NCI-H2081 treated with DMSO at 0.1 percent for 48 hours (cell line): ENCODE results near the gene PRPS2.

Experiments used
- DNase-seq: peaks from one replicate; lab custom pipeline; 2025; lab: John Stamatoyannopoulos, UW

PRPS2 gene

GRCh38 chrX:12814420-12814819 lies 23.2 kb downstream of the PRPS2 start:
- peak; percentile 2 for DNase-seq

DNA sequence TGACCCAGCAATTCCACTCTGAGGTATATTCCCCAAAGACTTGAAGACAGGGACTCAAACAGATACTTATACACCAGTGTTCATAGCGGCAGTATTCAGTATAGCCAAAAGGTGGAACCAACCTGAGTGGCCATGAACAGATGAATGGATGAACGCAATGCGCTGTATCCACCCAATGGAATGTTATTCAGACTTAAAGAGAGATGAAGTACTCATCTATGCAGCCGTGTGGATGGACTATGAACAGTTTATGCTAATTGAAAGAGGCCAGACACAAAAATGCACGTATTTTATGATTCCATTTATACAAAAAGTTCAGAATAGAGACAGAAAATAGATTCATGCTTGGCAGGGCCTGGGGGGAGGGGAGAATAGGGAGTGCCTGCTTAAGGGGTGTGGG lies 26.3 kb downstream of the PRPS2 start:
- DNase-seq, result no peak

DNA sequence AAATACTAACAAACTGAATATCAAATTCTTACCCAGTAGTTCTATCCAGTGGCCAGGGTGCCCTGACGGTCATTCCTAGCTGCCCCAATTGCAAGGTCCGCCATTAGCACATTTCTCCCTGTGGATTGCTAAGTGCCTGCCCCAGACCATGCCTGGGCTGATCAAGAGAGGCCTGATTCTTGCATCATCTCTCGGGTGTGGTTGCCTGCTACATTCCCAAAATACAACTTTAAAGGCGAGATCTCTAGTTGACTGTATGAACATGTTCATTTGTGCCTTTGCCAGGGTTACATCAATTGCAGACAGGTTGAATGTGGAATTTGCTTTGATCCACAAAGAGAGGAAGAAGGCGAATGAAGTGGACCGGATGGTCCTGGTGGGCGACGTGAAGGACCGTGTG lies 28.0 kb downstream of the PRPS2 start:
- no peak for DNase-seq

DNA sequence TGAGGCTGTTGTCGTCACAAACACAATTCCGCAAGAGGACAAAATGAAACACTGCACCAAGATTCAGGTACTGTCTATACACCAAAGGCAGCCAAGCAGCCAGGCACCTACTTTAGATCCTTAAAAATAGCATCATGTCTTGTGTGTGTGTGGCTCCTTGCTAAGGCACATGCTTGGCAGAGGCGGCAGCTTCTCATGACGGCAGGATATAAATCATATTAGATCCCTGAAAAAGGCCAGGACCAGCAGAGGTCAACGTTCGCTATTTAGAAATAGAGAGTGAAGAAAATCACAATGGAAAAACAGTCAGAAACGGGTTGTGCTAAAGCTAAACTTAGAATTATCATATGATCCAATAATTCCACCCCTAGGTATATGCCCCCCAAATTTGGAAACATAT lies 29.5 kb downstream of the PRPS2 start:
- no peak for DNase-seq

GRCh38 chrX:12824944-12825343 lies 33.7 kb downstream of the PRPS2 start:
- DNase-seq, result no peak

DNA sequence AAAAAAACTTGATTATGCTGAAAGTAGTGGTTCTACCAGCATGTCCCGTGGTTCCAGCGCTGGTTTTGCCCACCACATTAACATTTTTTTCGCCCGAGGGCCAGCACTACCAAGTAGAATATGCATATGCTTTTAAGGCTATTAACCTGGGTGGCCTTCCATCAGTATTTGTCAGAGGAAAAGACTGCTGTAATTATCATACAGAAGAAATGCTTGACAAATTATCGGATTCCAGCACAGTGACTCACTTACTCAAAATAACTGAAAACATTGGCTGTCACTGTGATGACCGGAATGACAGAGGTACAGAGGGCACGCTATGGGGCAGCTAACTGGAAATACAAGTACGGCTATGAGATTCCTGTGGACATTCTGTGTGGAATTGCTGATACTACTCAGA lies 34.6 kb downstream of the PRPS2 start:
- no peak for DNase-seq

DNA sequence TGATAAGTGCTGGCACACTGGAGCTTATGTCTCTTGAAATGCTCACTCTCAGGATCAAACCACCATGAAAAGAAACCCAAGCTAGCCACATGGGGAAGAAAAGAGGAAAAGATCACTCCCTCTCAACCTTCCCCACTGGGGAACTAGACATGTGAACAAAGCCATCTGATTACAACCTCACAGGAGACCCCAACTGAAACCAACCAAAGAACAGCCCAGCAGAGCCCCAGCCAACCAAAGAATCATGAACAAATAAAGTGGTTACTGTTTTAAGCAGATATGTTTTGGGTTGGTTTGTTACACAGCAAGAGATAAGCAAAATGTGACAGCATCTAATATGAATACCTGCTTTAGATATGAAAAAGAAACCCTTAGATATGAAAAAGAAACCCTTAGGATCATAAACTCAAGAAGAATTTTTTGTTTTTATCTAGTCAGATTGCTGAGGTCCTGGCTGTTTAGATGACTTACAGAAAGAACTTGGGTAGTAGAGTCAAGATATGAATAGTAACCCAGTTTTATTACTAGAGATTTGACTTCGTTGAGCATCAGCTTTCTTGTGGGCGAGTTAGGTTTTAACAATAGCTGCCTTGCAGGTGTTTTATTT lies 52.0 kb downstream of the PRPS2 start:
- no peak for DNase-seq

GRCh38 chrX:12843668-12844279 lies 52.6 kb downstream of the PRPS2 start:
- DNase-seq, result no peak

GRCh38 chrX:12844319-12844718 lies 53.1 kb downstream of the PRPS2 start:
- no peak for DNase-seq

DNA sequence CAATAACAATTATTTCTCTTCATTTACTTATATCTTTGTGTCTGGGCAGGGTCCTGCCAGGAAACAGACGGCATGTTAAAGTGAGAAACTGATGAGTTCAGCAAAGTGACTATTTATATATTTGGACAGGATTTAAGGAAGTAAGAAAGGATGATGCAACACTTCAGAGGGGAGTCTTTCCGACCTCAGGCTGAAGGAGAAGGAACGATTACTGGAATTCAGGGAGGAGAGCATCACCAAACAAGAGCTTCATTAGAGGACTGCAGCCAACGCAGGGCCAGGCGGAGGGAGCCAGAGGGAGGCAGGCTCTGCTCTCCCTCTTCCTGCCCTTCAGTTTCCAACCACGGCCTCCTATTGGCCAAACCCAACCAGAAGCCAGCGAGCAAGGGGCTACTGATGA lies 74.1 kb downstream of the PRPS2 start:
- DNase-seq, result no peak

GRCh38 chrX:12866451-12867377 lies 75.5 kb downstream of the PRPS2 start, which contains the start of gene TLR7:
TLR7 (plus strand) TSS chrX:12867072; CDS start chrX:12867579, 507 bp downstream.
- DNase-seq, result no peak

GRCh38 chrX:12867685-12868084 lies 76.5 kb downstream of the PRPS2 start:
- DNase-seq, result no peak

DNA sequence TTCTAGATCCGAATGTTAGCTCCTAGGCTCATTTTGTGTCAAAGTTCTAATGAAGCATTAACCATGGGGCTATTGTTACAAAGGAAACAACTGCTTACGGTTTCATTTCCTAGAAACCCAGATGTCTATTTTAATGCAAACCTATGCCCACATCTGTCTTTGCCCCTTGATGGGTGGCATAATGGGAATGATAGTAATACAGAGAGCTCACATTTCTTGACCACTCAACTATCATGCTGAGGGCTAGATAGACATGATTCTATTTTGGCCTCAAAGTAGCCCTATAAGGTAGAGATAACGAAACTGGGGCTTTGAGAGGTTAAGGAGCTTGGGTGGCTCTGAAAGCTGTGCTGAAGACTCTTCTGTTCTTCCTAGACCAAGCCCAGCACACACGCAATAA lies 77.5 kb downstream of the PRPS2 start:
- DNase-seq, result no peak

DNA sequence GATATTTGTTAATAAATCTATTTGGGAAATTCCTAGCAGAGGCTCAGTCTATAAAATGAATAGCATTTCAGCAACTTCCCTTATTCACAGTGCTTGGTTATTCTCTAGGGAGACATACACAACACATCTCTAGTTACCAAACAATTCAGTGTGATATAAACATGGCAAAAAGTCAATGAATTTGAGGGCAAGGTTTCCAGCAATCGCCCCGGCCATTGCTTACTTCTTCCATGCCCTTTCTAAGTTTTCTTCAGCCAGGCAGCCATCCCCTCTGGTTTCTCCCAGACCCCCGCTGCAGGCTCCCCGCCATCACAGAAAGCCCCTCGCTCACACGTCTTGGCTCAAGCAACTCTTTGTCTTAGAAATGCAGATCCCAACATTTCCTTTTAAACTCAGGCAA lies 80.0 kb downstream of the PRPS2 start:
- no peak for DNase-seq

- DNase-seq, result no peak
Measured at GRCh38 chrX:12872741-12873140, 81.5 kb downstream of the PRPS2 start.
